ENCODE measurements around the gene SEPTIN10.
A peak's percentile ranks its signal among the peaks of the same experiment; 100 is the strongest.

DNA sequence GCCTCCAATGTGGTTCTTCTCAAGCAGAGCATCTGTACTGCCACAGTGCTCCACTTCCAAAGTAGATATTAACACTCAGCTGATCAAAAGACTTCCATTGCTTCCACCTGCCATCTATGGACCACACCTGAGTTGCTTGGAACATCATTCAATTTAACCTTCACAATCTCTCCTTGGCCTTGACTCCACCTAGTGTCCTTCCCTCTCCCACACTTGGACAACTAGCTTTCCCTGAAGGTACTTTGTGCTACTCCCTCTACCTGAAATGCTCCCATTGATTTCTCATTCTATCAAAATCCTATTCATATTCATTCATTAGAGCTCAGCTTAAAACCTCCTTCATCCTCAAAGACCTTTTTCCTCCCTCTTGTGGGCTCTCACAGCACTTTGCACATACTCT, 49.1 kb upstream of the SEPTIN10 start:
- TF ChIP-seq HOXA7 (CRISPR knock-in tag; IDR thresholded peaks at IDR 0.05; ENCODE audit: borderline replicate concordance) (no peak), ZSCAN30 (tag by site-specific recombination; IDR thresholded peaks at IDR 0.05) (no peak)
- TF ChIP-seq, protein P1, sequence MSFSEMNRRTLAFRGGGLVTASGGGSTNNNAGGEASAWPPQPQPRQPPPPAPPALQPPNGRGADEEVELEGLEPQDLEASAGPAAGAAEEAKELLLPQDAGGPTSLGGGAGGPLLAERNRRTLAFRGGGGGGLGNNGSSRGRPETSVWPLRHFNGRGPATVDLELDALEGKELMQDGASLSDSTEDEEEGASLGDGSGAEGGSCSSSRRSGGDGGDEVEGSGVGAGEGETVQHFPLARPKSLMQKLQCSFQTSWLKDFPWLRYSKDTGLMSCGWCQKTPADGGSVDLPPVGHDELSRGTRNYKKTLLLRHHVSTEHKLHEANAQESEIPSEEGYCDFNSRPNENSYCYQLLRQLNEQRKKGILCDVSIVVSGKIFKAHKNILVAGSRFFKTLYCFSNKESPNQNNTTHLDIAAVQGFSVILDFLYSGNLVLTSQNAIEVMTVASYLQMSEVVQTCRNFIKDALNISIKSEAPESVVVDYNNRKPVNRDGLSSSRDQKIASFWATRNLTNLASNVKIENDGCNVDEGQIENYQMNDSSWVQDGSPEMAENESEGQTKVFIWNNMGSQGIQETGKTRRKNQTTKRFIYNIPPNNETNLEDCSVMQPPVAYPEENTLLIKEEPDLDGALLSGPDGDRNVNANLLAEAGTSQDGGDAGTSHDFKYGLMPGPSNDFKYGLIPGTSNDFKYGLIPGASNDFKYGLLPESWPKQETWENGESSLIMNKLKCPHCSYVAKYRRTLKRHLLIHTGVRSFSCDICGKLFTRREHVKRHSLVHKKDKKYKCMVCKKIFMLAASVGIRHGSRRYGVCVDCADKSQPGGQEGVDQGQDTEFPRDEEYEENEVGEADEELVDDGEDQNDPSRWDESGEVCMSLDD (tag by site-specific recombination; IDR thresholded peaks at IDR 0.05) = no peak
- TF ChIP-seq, protein P2, sequence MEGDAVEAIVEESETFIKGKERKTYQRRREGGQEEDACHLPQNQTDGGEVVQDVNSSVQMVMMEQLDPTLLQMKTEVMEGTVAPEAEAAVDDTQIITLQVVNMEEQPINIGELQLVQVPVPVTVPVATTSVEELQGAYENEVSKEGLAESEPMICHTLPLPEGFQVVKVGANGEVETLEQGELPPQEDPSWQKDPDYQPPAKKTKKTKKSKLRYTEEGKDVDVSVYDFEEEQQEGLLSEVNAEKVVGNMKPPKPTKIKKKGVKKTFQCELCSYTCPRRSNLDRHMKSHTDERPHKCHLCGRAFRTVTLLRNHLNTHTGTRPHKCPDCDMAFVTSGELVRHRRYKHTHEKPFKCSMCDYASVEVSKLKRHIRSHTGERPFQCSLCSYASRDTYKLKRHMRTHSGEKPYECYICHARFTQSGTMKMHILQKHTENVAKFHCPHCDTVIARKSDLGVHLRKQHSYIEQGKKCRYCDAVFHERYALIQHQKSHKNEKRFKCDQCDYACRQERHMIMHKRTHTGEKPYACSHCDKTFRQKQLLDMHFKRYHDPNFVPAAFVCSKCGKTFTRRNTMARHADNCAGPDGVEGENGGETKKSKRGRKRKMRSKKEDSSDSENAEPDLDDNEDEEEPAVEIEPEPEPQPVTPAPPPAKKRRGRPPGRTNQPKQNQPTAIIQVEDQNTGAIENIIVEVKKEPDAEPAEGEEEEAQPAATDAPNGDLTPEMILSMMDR (tag by site-specific recombination; IDR thresholded peaks at IDR 0.05) = peak; percentile 40; the same call in 1 of the 2 replicates
- TF ChIP-seq, protein P3, sequence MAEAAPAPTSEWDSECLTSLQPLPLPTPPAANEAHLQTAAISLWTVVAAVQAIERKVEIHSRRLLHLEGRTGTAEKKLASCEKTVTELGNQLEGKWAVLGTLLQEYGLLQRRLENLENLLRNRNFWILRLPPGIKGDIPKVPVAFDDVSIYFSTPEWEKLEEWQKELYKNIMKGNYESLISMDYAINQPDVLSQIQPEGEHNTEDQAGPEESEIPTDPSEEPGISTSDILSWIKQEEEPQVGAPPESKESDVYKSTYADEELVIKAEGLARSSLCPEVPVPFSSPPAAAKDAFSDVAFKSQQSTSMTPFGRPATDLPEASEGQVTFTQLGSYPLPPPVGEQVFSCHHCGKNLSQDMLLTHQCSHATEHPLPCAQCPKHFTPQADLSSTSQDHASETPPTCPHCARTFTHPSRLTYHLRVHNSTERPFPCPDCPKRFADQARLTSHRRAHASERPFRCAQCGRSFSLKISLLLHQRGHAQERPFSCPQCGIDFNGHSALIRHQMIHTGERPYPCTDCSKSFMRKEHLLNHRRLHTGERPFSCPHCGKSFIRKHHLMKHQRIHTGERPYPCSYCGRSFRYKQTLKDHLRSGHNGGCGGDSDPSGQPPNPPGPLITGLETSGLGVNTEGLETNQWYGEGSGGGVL (tag by site-specific recombination; IDR thresholded peaks at IDR 0.05) = no peak
